AG04449 (cell line): ENCODE results near the gene HNRNPU.

Source experiments
- CTCF ChIA-PET: fragments of 350-600 bp; formaldehyde crosslinking; extraction: SDS; loops from one replicate; lab custom pipeline; 2021; ENCODE audit warnings: antibody characterized with exemption; lab: Yijun Ruan, JAX
- POLR2A ChIA-PET: fragments of 400-600, 350-600 bp; formaldehyde crosslinking; extraction: SDS; loops from one replicate; lab custom pipeline; 2020; ENCODE audit warnings: antibody characterized with exemption, inconsistent platforms; lab: Yijun Ruan, JAX
- DNase-seq: peaks from one replicate; pipeline ENCODE4 v3.0.0-alpha.2; 2010; ENCODE audit warnings: low read depth, low spot score
- H3K4me3 ChIP-seq: 2 replicates; pipeline ENCODE4 v1.5.1; 2011; ENCODE audit warnings: low read depth, mild to moderate bottlenecking, control low read depth, low read length
- CTCF ChIP-seq: IDR thresholded peaks from one replicate; pipeline ENCODE4 v1.5.1; 2011; ENCODE audit warnings: mild to moderate bottlenecking, moderate library complexity, low read length, control low read depth, inconsistent platforms; ENCODE audit not compliant: insufficient read depth; ENCODE audit errors: missing control alignments

HNRNPU gene

DNA sequence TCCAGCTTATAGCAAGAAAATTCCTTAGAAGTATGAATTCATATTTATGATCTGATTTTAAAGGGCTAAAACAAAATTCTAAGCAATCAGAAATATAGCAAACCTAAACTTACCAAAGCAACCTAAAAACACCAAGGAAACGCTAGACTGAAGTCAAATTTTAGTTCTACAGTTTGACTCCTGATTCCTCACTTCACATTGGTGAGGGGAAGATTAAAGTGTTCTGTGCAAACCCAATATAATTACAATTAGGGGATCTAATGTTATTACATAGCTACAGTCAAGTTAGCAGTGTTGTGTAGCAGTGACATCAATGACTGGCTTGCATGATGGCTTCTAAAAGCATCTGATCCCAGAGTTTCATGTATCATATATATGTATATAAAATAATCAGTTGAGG, 11.6 kb downstream of the HNRNPU start:
- ChIA-PET POLR2A (no interaction called here), CTCF (interaction anchor here (2.0 to 3.4 kb wide), 2 partner anchors 9 to 190 kb away, joined by 7 to 10 read pairs; no protein-coding TSS in a partner anchor)
- no peak for DNase-seq
- no peak for TF ChIP-seq CTCF
- H3K4me3 ChIP-seq, result no peak overlapping the region

GRCh38 chr1:244851546-244852231, 12.7 kb downstream of the HNRNPU start:
- no peak for DNase-seq
- H3K4me3 ChIP-seq, result no peak overlapping the region
- CTCF ChIA-PET, result interaction anchor here (3.1 to 3.4 kb wide), 2 partner anchors 10 to 191 kb away, joined by 10 to 24 read pairs; no protein-coding TSS in a partner anchor
- no peak for TF ChIP-seq CTCF
- POLR2A ChIA-PET, result interaction anchor here (0.8 to 1.6 kb wide), 2 partner anchors 12 to 16 kb away, joined by 3 to 6 read pairs; partner anchors contain the start of genes COX20 and HNRNPU

- CTCF ChIA-PET, result interaction anchor here (0.6 to 3.4 kb wide), 3 partner anchors 11 to 192 kb away, joined by 3 to 24 read pairs (median 10); no protein-coding TSS in a partner anchor
- no peak for TF ChIP-seq CTCF
- POLR2A ChIA-PET, result interaction anchor here (1.6 kb wide), 1 partner anchor 16 kb away, joined by 6 read pairs; the partner anchor contains the start of gene COX20
- no peak for DNase-seq
- H3K4me3 ChIP-seq, result no peak overlapping the region
Observed at GRCh38 chr1:244850896-244851295, 13.4 kb downstream of the HNRNPU start.

DNA sequence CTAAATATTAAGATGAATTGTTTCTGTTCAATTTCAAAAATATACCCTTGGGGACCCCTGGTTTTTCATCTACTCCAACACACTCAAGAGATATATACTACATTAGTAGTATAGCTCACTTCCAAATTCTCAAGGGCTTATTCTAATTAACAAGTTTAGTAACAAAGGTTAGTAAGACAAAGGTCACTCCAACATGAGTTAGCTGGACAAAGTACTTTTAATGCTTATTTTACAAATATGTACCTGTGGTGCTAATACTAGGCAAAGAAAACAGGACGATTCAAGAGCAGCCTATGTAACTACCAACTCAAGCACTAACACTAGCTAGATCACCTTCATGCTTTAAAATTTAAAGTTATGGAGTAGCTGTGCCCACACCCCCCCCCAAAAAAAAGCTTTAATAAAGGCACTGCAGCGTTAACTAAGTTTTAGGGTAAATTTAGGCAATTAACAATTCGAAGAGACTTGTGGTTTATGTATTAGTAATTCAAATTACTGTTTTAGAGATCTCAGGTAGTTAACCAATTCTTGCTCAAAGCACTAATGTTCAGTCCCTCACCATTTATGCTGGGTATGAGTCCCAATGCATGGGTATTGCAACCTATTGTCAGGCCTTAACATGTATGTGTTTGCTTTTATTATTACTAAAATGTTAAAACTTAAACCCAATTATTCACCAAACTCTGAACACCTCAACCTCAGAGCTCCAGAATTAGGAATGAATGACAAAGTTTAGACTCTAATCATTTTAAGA, 14.1 kb downstream of the HNRNPU start:
- DNase-seq, result no peak
- no peak for TF ChIP-seq CTCF
- CTCF ChIA-PET, result interaction anchor here (0.6 to 3.4 kb wide), 4 partner anchors 11 to 192 kb away, joined by 3 to 24 read pairs (median 6); no protein-coding TSS in a partner anchor
- POLR2A ChIA-PET, result interaction anchor here (0.7 kb wide), 1 partner anchor 13 kb away, joined by 3 read pairs; no protein-coding TSS in a partner anchor
- no peak overlapping the region for H3K4me3 ChIP-seq

DNA sequence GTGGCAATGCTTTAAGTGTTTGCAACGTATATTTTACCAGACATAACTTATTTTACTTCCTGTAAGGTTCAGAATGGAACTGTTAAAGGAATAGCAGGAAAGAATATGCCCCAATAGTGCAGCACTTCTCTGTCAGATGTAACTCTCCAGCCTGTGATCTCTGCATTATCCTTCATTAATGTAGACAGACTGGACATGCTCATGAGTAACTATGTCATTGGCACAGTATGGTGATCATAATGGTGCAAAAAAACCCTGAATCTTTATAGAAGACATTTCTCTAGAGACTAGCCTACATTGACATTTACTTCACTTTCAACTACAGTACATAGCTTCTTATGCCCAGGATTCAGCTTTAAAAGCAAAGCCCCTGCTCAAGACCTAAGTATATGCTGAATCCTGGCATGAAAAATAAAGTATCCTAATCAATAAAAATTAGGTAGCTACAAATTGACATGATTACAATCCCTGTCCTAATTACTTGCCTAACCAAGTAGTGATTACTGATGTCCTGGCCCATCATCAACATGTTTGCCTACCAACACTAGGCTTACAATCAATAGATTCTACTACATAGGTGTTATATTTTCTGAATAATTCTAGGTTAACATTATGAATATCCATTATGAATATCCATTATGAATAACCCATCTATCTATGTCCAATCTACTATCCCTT, 15.0 kb downstream of the HNRNPU start:
- no peak for DNase-seq
- TF ChIP-seq CTCF, result no peak
- ChIA-PET POLR2A (no interaction called here), CTCF (interaction anchor here (1.0 to 3.1 kb wide), 2 partner anchors 10 to 193 kb away, joined by 3 to 24 read pairs; no protein-coding TSS in a partner anchor)
- H3K4me3 ChIP-seq, result no peak overlapping the region
